ENCODE data around the gene LHX4.
"Not testable (repeated sequence)": the region's sequence is repeated elsewhere in the genome, so short reads cannot be mapped to it uniquely, and the experiment has no call there.

The LHX4 gene

GRCh38 chr1:180197231-180197630, 32.8 kb upstream of the LHX4 start:
- no peak for DNase-seq (ENCODE audit: low read depth in 2 of 2)

- DNase-seq (ENCODE audit: low read depth in 2 of 2), result no peak
These were observed 31.9 kb upstream of the LHX4 start for GRCh38 chr1:180198196-180198595.

GRCh38 chr1:180198611-180199010, 31.5 kb upstream of the LHX4 start:
- no peak for DNase-seq (ENCODE audit: low read depth in 2 of 2)

GRCh38 chr1:180199018-180199417, 31.0 kb upstream of the LHX4 start:
- no peak for DNase-seq (ENCODE audit: low read depth in 2 of 2)

- DNase-seq (ENCODE audit: low read depth in 2 of 2), result no peak
These were observed 28.4 kb upstream of the LHX4 start for GRCh38 chr1:180201451-180202200.

GRCh38 chr1:180202588-180202987, 27.5 kb upstream of the LHX4 start:
- not testable (repeated sequence) for DNase-seq (ENCODE audit: low read depth in 2 of 2)

GRCh38 chr1:180204231-180204630, 25.8 kb upstream of the LHX4 start:
- DNase-seq (ENCODE audit: low read depth in 2 of 2), result no peak

- DNase-seq (ENCODE audit: low read depth in 2 of 2), result no peak
These were observed 23.5 kb upstream of the LHX4 start for GRCh38 chr1:180206581-180206980.

GRCh38 chr1:180208264-180208663, 21.8 kb upstream of the LHX4 start:
- DNase-seq (ENCODE audit: low read depth in 2 of 2), result no peak

- no peak for DNase-seq (ENCODE audit: low read depth in 2 of 2)
These were observed 19.9 kb upstream of the LHX4 start for GRCh38 chr1:180210008-180210620.

- DNase-seq (ENCODE audit: low read depth in 2 of 2), result no peak
These were observed 18.8 kb upstream of the LHX4 start for GRCh38 chr1:180211156-180211859.

GRCh38 chr1:180211860-180212229, 18.2 kb upstream of the LHX4 start:
- no peak for DNase-seq (ENCODE audit: low read depth in 2 of 2)

- peak; percentile 33 to 46 for DNase-seq (ENCODE audit: low read depth in 2 of 2)
These were observed 16.5 kb upstream of the LHX4 start for GRCh38 chr1:180213401-180214170.

GRCh38 chr1:180215856-180216625, 14.0 kb upstream of the LHX4 start:
- DNase-seq (ENCODE audit: low read depth in 2 of 2), result no peak

GRCh38 chr1:180217006-180217405, 13.1 kb upstream of the LHX4 start:
- no peak for DNase-seq (ENCODE audit: low read depth in 2 of 2)

- no peak for DNase-seq (ENCODE audit: low read depth in 2 of 2)
These were observed 11.0 kb upstream of the LHX4 start for GRCh38 chr1:180218806-180219765.

GRCh38 chr1:180219776-180220175, 10.3 kb upstream of the LHX4 start:
- DNase-seq (ENCODE audit: low read depth in 2 of 2), result no peak

GRCh38 chr1:180221462-180221861, 8.6 kb upstream of the LHX4 start:
- DNase-seq (ENCODE audit: low read depth in 2 of 2), result no peak

GRCh38 chr1:180224902-180225301, 5.2 kb upstream of the LHX4 start:
- no peak for DNase-seq (ENCODE audit: low read depth in 2 of 2)

- no peak for DNase-seq (ENCODE audit: low read depth in 2 of 2)
These were observed 4.7 kb upstream of the LHX4 start for GRCh38 chr1:180225403-180225802.
